Measurements from ENCODE around the gene ANK3. TPM values are rescaled to one million over a fixed set of nuclear protein-coding genes. Genes with fewer than 3 reads are reported as not detected.

ANK3 gene
- total RNA-seq, result 0.11 and 0.17 TPM in 2 replicates

DNA sequence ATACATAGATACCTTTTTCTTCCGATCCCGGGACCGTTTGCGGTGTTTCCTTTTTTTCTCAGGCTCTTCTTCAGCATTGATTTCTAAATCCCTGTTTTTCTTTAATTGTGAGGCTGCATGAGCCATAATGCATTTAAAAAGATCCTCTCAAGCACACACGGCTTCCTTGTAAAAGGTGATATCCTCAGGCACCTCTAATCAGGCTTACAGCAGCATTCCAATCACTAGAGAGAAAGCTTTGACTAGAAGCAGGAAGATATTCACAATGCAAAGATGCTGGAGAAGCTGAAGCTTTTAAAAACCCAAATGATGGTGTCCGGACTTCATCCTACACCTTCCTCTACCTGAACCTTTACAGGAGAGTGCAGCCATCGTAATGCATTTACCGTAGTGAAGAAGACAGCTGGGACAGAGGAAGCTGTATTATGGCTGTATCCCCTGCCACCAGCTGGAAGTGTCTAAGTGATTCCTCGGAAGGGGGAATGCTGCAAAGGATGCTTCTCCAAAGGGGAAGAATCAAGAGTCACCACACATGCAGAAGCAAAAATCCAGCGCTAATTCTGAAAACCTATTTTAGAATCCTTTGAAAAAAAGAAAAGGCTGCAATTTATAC is at the start of gene ANK3:
TSS of gene ANK3 (minus strand) at position 463 of the 613 bp plus-strand sequence. CDS start at position 126, 337 bp downstream.

All from dermis lymphatic vessel endothelial cell (primary cell).